Liver (tissue), 9 donors: ENCODE measurements around the gene TM9SF3. TPM values are rescaled to one million over a fixed set of nuclear protein-coding genes. Genes with fewer than 3 reads are reported as not detected.

ENCODE experiments used
- DNase-seq: peaks from one replicate; pipeline ENCODE4 v3.0.0-alpha.2; 2017; ENCODE audit warnings: low spot score
- H3K27ac ChIP-seq, 2 donors: one replicate each; pipeline ENCODE4 v1.7.0; 2013; ENCODE audit warnings: inconsistent platforms in 2 of 2, low read length in 2 of 2, control low read depth in 1 of 2, low read depth in 1 of 2, mild to moderate bottlenecking in 1 of 2
- H3K27me3 ChIP-seq, 4 donors: one replicate each; pipeline versions ENCODE4 v1.6.1 to v1.7.0; 2013; ENCODE audit warnings: low read length in 3 of 4, inconsistent platforms in 1 of 4, mild to moderate bottlenecking in 1 of 4, moderate library complexity in 1 of 4; ENCODE audit not compliant: control insufficient read depth in 4 of 4, insufficient read depth in 4 of 4
- H3K36me3 ChIP-seq, 4 donors: one replicate each; pipeline versions ENCODE4 v1.6.1 to v1.7.0; 2013; ENCODE audit warnings: low read length in 3 of 4, mild to moderate bottlenecking in 3 of 4, low read depth in 1 of 4, moderate library complexity in 1 of 4; ENCODE audit not compliant: control insufficient read depth in 4 of 4, insufficient read depth in 3 of 4
- H3K4me1 ChIP-seq, 4 donors: one replicate each; pipeline versions ENCODE4 v1.6.1 to v1.7.0; 2013; ENCODE audit warnings: low read length in 3 of 4, mild to moderate bottlenecking in 3 of 4, moderate library complexity in 1 of 4; ENCODE audit not compliant: control insufficient read depth in 4 of 4, insufficient read depth in 4 of 4
- H3K4me3 ChIP-seq, 3 donors: one replicate each; pipeline versions ENCODE4 v1.6.1 to v1.7.0; 2013; ENCODE audit warnings: low read length in 3 of 3, control low read depth in 1 of 3, low read depth in 1 of 3, mild to moderate bottlenecking in 1 of 3
- H3K9ac ChIP-seq, 2 donors: one replicate each; pipeline ENCODE4 v1.7.0; 2013; ENCODE audit warnings: low read length in 2 of 2, mild to moderate bottlenecking in 2 of 2, moderate library complexity in 2 of 2, control low read depth in 1 of 2, low read depth in 1 of 2
- H3K9me3 ChIP-seq, 4 donors: one replicate each; pipeline versions ENCODE4 v1.6.1 to v1.7.0; 2013; ENCODE audit warnings: low read length in 3 of 4; ENCODE audit not compliant: control insufficient read depth in 4 of 4
- EGR1 ChIP-seq, 2 donors: IDR thresholded peaks; 2 replicates each; pipeline ENCODE4 v1.6.1; 2016 to 2018; ENCODE audit warnings: antibody characterized with exemption in 2 of 2, low read depth in 2 of 2
- FOXA1 ChIP-seq: IDR thresholded peaks from 2 replicates; pipeline ENCODE4 v1.6.1; 2016; ENCODE audit warnings: antibody characterized with exemption
- FOXA2 ChIP-seq: IDR thresholded peaks from 2 replicates; pipeline ENCODE4 v1.6.1; 2016; ENCODE audit warnings: antibody characterized with exemption
- GABPA ChIP-seq, 2 donors: IDR thresholded peaks in 1 of 2; conservative IDR thresholded peaks in 1 of 2; 2 replicates each; pipeline ENCODE4 v1.6.1; 2016; ENCODE audit warnings: antibody characterized with exemption in 2 of 2, mild to moderate bottlenecking in 1 of 2, moderate library complexity in 1 of 2
- HNF4A ChIP-seq, 2 donors: conservative IDR thresholded peaks; 2 replicates each; pipeline ENCODE4 v1.6.1; 2016; ENCODE audit warnings: antibody characterized with exemption in 2 of 2, mild to moderate bottlenecking in 2 of 2
- HNF4G ChIP-seq: IDR thresholded peaks from 2 replicates; pipeline ENCODE4 v1.6.1; 2016; ENCODE audit warnings: antibody characterized with exemption
- JUND ChIP-seq, 2 donors: IDR thresholded peaks; 2 replicates each; pipeline ENCODE4 v1.6.1; 2016; ENCODE audit warnings: antibody characterized with exemption in 2 of 2
- NR2F2 ChIP-seq: IDR thresholded peaks from 2 replicates; pipeline ENCODE4 v1.6.1; 2016; ENCODE audit warnings: antibody characterized with exemption
- RAD21 ChIP-seq, 2 donors: IDR thresholded peaks; 2 replicates each; pipeline ENCODE4 v1.6.1; 2016; ENCODE audit warnings: antibody characterized with exemption in 2 of 2, mild to moderate bottlenecking in 2 of 2
- RXRA ChIP-seq, 2 donors: IDR thresholded peaks; 2 replicates each; pipeline ENCODE4 v1.6.1; 2017 to 2018; ENCODE audit warnings: antibody characterized with exemption in 2 of 2, mild to moderate bottlenecking in 1 of 2
- SP1 ChIP-seq: IDR thresholded peaks from 2 replicates; pipeline ENCODE4 v1.6.1; 2018; ENCODE audit warnings: antibody characterized with exemption, mild to moderate bottlenecking
- TAF1 ChIP-seq: conservative IDR thresholded peaks from 2 replicates; pipeline ENCODE4 v1.6.1; 2016; ENCODE audit warnings: antibody characterized with exemption, mild to moderate bottlenecking
- YY1 ChIP-seq: IDR thresholded peaks from 2 replicates; pipeline ENCODE4 v1.6.1; 2016; ENCODE audit warnings: antibody characterized with exemption, mild to moderate bottlenecking
- WGBS: extraction: QIAGEN DNeasy Blood & Tissue Kit; methylation state at CpG from one replicate; pipeline ENCODE4 v1.1.7; 2013; 5-methylcytosine and 5-hydroxymethylcytosine counted together
- polyA plus RNA-seq, 2 donors: library from polyadenylated mRNA; stranded (reverse) in 1 of 2; unstranded in 1 of 2; fragments of 200-250 nt in 1 of 2; fragments of >200 nt in 1 of 2; fragmentation: Nextera tagmentation in 1 of 2; extraction: Ambion mirVana in 1 of 2; gene quantifications; one replicate each; pipeline versions ENCODE4 v1.2.1 to v1.2.3, GENCODE V29; 2013 to 2015
- total RNA-seq, 2 donors: library from RNA; depleted of rRNA; stranded (reverse); fragments of >200 nt; gene quantifications; one replicate each; pipeline ENCODE4 v1.2.3, GENCODE V29; 2014
- TF ChIP-seq, protein P1 (sequence below): IDR thresholded peaks from 2 replicates; pipeline ENCODE4 v1.6.1; 2016; ENCODE audit warnings: antibody characterized with exemption
- TF ChIP-seq, protein P2 (sequence below): IDR thresholded peaks from 2 replicates; pipeline ENCODE4 v1.6.1; 2016; ENCODE audit warnings: antibody characterized with exemption
- TF ChIP-seq, protein P3 (sequence below): IDR thresholded peaks from 2 replicates; pipeline ENCODE4 v1.6.1; 2016; ENCODE audit warnings: antibody characterized with exemption, mild to moderate bottlenecking
- TF ChIP-seq, protein P4 (sequence below): fragments of 150-350 bp; IDR thresholded peaks from 2 replicates; pipeline ENCODE4 v1.5.1; 2017; ENCODE audit warnings: improper control_type of control experiment, low read depth, low read length; ENCODE audit not compliant: missing input control
- TF ChIP-seq, protein P5 (sequence below): IDR thresholded peaks from 2 replicates; pipeline ENCODE4 v1.6.1; 2016; ENCODE audit warnings: antibody characterized with exemption
- donor health status: healthy.
- donor health status: healthy.
- donor health status: healthy.
- donor health status: healthy.
- donor health status: healthy.

Gene TM9SF3
- total and polyA plus RNA-seq, 4 donors, result 20.5 to 115 (median 55.4) TPM

DNA sequence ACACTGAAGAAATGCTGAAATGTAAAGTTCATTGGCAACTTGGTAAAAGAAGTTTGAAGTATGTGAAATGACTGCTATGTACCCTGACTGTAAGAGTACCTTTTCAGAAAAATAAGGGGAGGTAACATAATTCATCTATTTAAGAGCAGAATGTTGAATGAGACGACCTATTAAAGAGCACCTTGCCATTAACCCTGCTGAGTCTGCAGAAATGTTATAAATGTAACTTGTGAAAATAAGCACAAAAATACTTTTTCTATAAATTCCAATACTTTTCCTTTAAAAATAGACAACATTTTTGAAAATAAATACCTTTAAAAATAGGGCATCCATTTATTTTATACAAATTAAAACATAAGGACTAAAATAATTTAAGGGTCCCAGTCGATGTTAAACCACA is 7.7 kb downstream of the TM9SF3 start:
- 83% methylated on average over 2 of the region's 2 CpGs for WGBS
- Histone ChIP-seq H3K4me3 (no peak overlapping the region), H3K9ac (no peak overlapping the region), H3K36me3 (peaks cover 0 to 9% (median 0%) of the 10 kb centered on the region in 4 donors), H3K27me3 (no peaks in the 10 kb centered on the region), H3K4me1 (peaks cover 5 to 30% (median 11%) of the 10 kb centered on the region in 4 donors), H3K27ac (no peak overlapping the region), H3K9me3 (no peaks in the 10 kb centered on the region)
- TF ChIP-seq, protein P1, sequence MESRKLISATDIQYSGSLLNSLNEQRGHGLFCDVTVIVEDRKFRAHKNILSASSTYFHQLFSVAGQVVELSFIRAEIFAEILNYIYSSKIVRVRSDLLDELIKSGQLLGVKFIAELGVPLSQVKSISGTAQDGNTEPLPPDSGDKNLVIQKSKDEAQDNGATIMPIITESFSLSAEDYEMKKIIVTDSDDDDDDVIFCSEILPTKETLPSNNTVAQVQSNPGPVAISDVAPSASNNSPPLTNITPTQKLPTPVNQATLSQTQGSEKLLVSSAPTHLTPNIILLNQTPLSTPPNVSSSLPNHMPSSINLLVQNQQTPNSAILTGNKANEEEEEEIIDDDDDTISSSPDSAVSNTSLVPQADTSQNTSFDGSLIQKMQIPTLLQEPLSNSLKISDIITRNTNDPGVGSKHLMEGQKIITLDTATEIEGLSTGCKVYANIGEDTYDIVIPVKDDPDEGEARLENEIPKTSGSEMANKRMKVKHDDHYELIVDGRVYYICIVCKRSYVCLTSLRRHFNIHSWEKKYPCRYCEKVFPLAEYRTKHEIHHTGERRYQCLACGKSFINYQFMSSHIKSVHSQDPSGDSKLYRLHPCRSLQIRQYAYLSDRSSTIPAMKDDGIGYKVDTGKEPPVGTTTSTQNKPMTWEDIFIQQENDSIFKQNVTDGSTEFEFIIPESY, result no peak
- no peak for TF ChIP-seq HNF4A (conservative IDR thresholded peaks at IDR 0.05)
- TF ChIP-seq GABPA (IDR thresholded peaks at IDR 0.05 in 1 of 2, conservative IDR thresholded peaks at IDR 0.05 in 1 of 2), result no peak
- no peak for TF ChIP-seq RXRA (IDR thresholded peaks at IDR 0.05)
- TF ChIP-seq HNF4G, result no peak
- TF ChIP-seq, protein P2, sequence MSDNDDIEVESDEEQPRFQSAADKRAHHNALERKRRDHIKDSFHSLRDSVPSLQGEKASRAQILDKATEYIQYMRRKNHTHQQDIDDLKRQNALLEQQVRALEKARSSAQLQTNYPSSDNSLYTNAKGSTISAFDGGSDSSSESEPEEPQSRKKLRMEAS, result no peak
- TF ChIP-seq YY1, result no peak
- no peak for TF ChIP-seq FOXA1
- no peak for TF ChIP-seq FOXA2
- no peak for TF ChIP-seq EGR1 (IDR thresholded peaks at IDR 0.05; ENCODE audit: low read depth in 2 of 2)
- TF ChIP-seq SP1, result no peak
- TF ChIP-seq JUND (IDR thresholded peaks at IDR 0.05), result no peak
- TF ChIP-seq, protein P3, sequence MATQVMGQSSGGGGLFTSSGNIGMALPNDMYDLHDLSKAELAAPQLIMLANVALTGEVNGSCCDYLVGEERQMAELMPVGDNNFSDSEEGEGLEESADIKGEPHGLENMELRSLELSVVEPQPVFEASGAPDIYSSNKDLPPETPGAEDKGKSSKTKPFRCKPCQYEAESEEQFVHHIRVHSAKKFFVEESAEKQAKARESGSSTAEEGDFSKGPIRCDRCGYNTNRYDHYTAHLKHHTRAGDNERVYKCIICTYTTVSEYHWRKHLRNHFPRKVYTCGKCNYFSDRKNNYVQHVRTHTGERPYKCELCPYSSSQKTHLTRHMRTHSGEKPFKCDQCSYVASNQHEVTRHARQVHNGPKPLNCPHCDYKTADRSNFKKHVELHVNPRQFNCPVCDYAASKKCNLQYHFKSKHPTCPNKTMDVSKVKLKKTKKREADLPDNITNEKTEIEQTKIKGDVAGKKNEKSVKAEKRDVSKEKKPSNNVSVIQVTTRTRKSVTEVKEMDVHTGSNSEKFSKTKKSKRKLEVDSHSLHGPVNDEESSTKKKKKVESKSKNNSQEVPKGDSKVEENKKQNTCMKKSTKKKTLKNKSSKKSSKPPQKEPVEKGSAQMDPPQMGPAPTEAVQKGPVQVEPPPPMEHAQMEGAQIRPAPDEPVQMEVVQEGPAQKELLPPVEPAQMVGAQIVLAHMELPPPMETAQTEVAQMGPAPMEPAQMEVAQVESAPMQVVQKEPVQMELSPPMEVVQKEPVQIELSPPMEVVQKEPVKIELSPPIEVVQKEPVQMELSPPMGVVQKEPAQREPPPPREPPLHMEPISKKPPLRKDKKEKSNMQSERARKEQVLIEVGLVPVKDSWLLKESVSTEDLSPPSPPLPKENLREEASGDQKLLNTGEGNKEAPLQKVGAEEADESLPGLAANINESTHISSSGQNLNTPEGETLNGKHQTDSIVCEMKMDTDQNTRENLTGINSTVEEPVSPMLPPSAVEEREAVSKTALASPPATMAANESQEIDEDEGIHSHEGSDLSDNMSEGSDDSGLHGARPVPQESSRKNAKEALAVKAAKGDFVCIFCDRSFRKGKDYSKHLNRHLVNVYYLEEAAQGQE, result no peak
- no peak for TF ChIP-seq RAD21 (IDR thresholded peaks at IDR 0.05)
- TF ChIP-seq, protein P4, sequence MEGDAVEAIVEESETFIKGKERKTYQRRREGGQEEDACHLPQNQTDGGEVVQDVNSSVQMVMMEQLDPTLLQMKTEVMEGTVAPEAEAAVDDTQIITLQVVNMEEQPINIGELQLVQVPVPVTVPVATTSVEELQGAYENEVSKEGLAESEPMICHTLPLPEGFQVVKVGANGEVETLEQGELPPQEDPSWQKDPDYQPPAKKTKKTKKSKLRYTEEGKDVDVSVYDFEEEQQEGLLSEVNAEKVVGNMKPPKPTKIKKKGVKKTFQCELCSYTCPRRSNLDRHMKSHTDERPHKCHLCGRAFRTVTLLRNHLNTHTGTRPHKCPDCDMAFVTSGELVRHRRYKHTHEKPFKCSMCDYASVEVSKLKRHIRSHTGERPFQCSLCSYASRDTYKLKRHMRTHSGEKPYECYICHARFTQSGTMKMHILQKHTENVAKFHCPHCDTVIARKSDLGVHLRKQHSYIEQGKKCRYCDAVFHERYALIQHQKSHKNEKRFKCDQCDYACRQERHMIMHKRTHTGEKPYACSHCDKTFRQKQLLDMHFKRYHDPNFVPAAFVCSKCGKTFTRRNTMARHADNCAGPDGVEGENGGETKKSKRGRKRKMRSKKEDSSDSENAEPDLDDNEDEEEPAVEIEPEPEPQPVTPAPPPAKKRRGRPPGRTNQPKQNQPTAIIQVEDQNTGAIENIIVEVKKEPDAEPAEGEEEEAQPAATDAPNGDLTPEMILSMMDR, result no peak
- TF ChIP-seq, protein P5, sequence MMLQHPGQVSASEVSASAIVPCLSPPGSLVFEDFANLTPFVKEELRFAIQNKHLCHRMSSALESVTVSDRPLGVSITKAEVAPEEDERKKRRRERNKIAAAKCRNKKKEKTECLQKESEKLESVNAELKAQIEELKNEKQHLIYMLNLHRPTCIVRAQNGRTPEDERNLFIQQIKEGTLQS, result no peak
- no peak for TF ChIP-seq NR2F2
- no peak for TF ChIP-seq TAF1
- DNase-seq, result no peak
